Breast epithelium (tissue), 3 donors: ENCODE data around the gene G6PD.

ENCODE experiments used
- POLR2A ChIP-seq: fragments of 450-650 bp; IDR thresholded peaks from one replicate; pipeline ENCODE4 v1.6.1; 2016; ENCODE audit warnings: antibody characterized with exemption, mild to moderate bottlenecking, moderate library complexity
- POLR2AphosphoS5 ChIP-seq, 3 donors: sonication (generic); formaldehyde crosslinking; IDR thresholded peaks; one replicate each; pipeline ENCODE4 v1.6.1; 2017; ENCODE audit warnings: antibody characterized with exemption in 3 of 3
- TF ChIP-seq, protein P1 (sequence below), 3 donors: fragments of 450-650 bp; IDR thresholded peaks; one replicate each; pipeline ENCODE4 v1.5.1; 2016 to 2017; ENCODE audit warnings: antibody characterized with exemption in 3 of 3, mild to moderate bottlenecking in 3 of 3, moderate library complexity in 3 of 3

- TF ChIP-seq, protein P1, sequence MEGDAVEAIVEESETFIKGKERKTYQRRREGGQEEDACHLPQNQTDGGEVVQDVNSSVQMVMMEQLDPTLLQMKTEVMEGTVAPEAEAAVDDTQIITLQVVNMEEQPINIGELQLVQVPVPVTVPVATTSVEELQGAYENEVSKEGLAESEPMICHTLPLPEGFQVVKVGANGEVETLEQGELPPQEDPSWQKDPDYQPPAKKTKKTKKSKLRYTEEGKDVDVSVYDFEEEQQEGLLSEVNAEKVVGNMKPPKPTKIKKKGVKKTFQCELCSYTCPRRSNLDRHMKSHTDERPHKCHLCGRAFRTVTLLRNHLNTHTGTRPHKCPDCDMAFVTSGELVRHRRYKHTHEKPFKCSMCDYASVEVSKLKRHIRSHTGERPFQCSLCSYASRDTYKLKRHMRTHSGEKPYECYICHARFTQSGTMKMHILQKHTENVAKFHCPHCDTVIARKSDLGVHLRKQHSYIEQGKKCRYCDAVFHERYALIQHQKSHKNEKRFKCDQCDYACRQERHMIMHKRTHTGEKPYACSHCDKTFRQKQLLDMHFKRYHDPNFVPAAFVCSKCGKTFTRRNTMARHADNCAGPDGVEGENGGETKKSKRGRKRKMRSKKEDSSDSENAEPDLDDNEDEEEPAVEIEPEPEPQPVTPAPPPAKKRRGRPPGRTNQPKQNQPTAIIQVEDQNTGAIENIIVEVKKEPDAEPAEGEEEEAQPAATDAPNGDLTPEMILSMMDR (IDR thresholded peaks at IDR 0.05) = no peak
- TF ChIP-seq POLR2A (no peak), POLR2AphosphoS5 (IDR thresholded peaks at IDR 0.05) (no peak)
Observed at GRCh38 chrX:154485150-154486051, 61.2 kb downstream of the G6PD start.
